K562 (cell line): ENCODE measurements around the gene TSPAN13. TPM values are rescaled to one million over a fixed set of nuclear protein-coding genes. Genes with fewer than 3 reads are reported as not detected.
A peak's percentile ranks its signal among the peaks of the same experiment; 100 is the strongest.

ENCODE experiments used
- BACH1 ChIP-seq: fragments of 200-800 bp; sonication (Bioruptor generic); IDR thresholded peaks from 2 replicates; pipeline ENCODE4 v1.6.1; 2016; ENCODE audit warnings: missing genetic modification characterization, missing compliant biosample characterization
- CREB1 ChIP-seq, 2 experiments: sonication (generic) in 1 of 2; formaldehyde crosslinking in 1 of 2; IDR thresholded peaks; 2 replicates each; pipeline versions ENCODE4 v1.6.1 to v1.8.0; 2012 to 2022; ENCODE audit warnings: inconsistent platforms in 1 of 2, mild to moderate bottlenecking in 1 of 2, missing genetic modification reagents in 1 of 2, moderate library complexity in 1 of 2
- FOXA3 ChIP-seq, 2 experiments: fragments of 450-650 bp in 1 of 2; sonication (generic) in 1 of 2; formaldehyde crosslinking; IDR thresholded peaks in 1 of 2; conservative IDR thresholded peaks in 1 of 2; 2 replicates each; pipeline versions ENCODE4 v1.4.0 to v1.8.0; 2020 to 2022; ENCODE audit warnings: mild to moderate bottlenecking in 2 of 2, missing genetic modification reagents in 1 of 2
- POLR3A ChIP-seq: IDR thresholded peaks from 2 replicates; pipeline ENCODE4 v1.6.1; 2011; ENCODE audit warnings: borderline replicate concordance, mild to moderate bottlenecking, moderate library complexity; ENCODE audit not compliant: insufficient read length, insufficient read depth; ENCODE audit errors: extremely low read depth
- PRPF4 ChIP-seq: fragments of 200-400 bp; formaldehyde crosslinking; IDR thresholded peaks from one replicate; pipeline ENCODE4 v1.6.1; 2017; ENCODE audit warnings: low read length, low read depth, mild to moderate bottlenecking; ENCODE audit not compliant: insufficient read depth, poor library complexity, severe bottlenecking
- SUPT5H ChIP-seq: fragments of 450-650 bp; IDR thresholded peaks from 2 replicates; pipeline ENCODE4 v1.6.1; 2016
- TCF7 ChIP-seq: sonication (generic); IDR thresholded peaks from 2 replicates; pipeline ENCODE4 v1.6.1; 2016; ENCODE audit warnings: antibody characterized with exemption, borderline replicate concordance
- ZFX ChIP-seq: sonication (generic); formaldehyde crosslinking; IDR thresholded peaks from 2 replicates; pipeline ENCODE4 v1.8.0; 2022; ENCODE audit warnings: mild to moderate bottlenecking, missing genetic modification reagents, moderate library complexity
- ZNF197 ChIP-seq: fragments of 200-800 bp; sonication (Bioruptor generic); IDR thresholded peaks from 2 replicates; pipeline ENCODE4 v1.6.1; 2016; ENCODE audit warnings: low read depth, missing genetic modification characterization, missing compliant biosample characterization
- ZNF589 ChIP-seq: fragments of 200-800 bp; sonication (Bioruptor generic); IDR thresholded peaks from 2 replicates; pipeline ENCODE4 v1.6.1; 2016; ENCODE audit warnings: low read depth, missing genetic modification characterization, missing compliant biosample characterization
- polyA plus RNA-seq, 8 experiments: library from polyadenylated mRNA; depleted of rRNA in 4 of 8; stranded (reverse) in 5 of 8; unstranded in 3 of 8; fragments of >200 nt; fragmentation: Nextera tagmentation in 2 of 8; fragmentation: Illumina TruSeq in 1 of 8; extraction: Ambion mirVana in 2 of 8; extraction: Trizol in 1 of 8; gene quantifications; 2 replicates each; pipeline versions ENCODE4 v1.2.1 to v1.2.3, GENCODE V29; 2011 to 2014; ENCODE audit warnings: inconsistent platforms in 1 of 8, missing spikeins in 1 of 8
- total RNA-seq, 7 experiments: library from RNA; depleted of rRNA in 6 of 7; stranded (reverse); fragments of >200 nt in 6 of 7; fragmentation: Illumina TruSeq in 2 of 7; extraction: Trizol in 2 of 7; gene quantifications; 2 replicates each; pipeline versions ENCODE4 v1.2.1 to v1.2.3, GENCODE V29; 2011 to 2021; ENCODE audit warnings: low replicate concordance in 1 of 7
- TF ChIP-seq, protein P1 (sequence below), 2 experiments: fragments of 450-650 bp in 1 of 2; sonication (generic) in 1 of 2; formaldehyde crosslinking in 1 of 2; IDR thresholded peaks; 2 replicates each; pipeline versions ENCODE4 v1.7.1 to v1.9.0; 2016 to 2022; ENCODE audit warnings: inconsistent platforms in 1 of 2, mild to moderate bottlenecking in 1 of 2, missing genetic modification reagents in 1 of 2
- TF ChIP-seq, protein P2 (sequence below): fragments of 250-450 bp; sonication (Bioruptor Pico); IDR thresholded peaks from 2 replicates; pipeline ENCODE4 v1.8.0; 2021; ENCODE audit warnings: moderate library complexity, mild to moderate bottlenecking, inconsistent platforms
- TF ChIP-seq, protein P3 (sequence below): sonication (generic); formaldehyde crosslinking; IDR thresholded peaks from 2 replicates; pipeline ENCODE4 v1.8.0; 2022; ENCODE audit warnings: mild to moderate bottlenecking, missing genetic modification reagents
- TF ChIP-seq, protein P4 (sequence below), 2 experiments: fragments of 450-650 bp in 1 of 2; sonication (generic) in 1 of 2; formaldehyde crosslinking; conservative IDR thresholded peaks; 2 replicates each; pipeline versions ENCODE4 v1.4.0 to v1.8.1; 2020 to 2022; ENCODE audit warnings: mild to moderate bottlenecking in 1 of 2, missing genetic modification reagents in 1 of 2

Gene TSPAN13
- total and polyA plus RNA-seq, 9 of the 15 experiments (the other 6 are each of a cell fraction or from before 2014, with no cell fraction given), result 7.8 to 46.3 (median 20.0) TPM

DNA sequence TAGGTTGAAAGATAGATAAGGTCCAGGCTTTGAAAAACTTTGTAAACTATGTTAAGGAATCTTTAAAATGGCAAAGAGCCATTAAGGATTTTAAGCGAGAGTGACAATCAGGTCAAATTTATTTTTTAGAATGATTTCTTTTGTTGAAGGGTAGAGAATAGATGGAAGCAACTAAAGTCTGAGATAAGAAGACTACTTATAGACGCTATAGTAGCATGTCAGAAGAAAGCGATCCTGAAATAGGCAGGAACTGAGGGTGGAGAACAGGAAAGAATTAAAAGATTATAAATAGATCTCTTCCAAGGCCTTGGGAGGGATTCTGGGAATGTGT, 13.0 kb upstream of the TSPAN13 start (continued):
- TF ChIP-seq FOXA3 (CRISPR knock-in tag; conservative IDR thresholded peaks at IDR 0.05 in 1 of 2, IDR thresholded peaks at IDR 0.05 in 1 of 2) (no peak; a peak in 1 of 4 replicates), CREB1 (IDR thresholded peaks at IDR 0.05) (no peak), CREB1 (CRISPR knock-in tag; IDR thresholded peaks at IDR 0.05) (peak; percentile 4; the same call in 1 of the 2 replicates), ZFX (CRISPR knock-in tag) (no peak), BACH1 (tag) (peak; percentile 30; the same call in 1 of the 2 replicates), SUPT5H (no peak), TCF7 (no peak), PRPF4 (no peak), POLR3A (peak; percentile 1), ZNF589 (0 out of 2 replicates have a peak, but pooled peaks have one; percentile 4), ZNF197 (CRISPR knock-in tag) (no peak)
- TF ChIP-seq, protein P1, sequence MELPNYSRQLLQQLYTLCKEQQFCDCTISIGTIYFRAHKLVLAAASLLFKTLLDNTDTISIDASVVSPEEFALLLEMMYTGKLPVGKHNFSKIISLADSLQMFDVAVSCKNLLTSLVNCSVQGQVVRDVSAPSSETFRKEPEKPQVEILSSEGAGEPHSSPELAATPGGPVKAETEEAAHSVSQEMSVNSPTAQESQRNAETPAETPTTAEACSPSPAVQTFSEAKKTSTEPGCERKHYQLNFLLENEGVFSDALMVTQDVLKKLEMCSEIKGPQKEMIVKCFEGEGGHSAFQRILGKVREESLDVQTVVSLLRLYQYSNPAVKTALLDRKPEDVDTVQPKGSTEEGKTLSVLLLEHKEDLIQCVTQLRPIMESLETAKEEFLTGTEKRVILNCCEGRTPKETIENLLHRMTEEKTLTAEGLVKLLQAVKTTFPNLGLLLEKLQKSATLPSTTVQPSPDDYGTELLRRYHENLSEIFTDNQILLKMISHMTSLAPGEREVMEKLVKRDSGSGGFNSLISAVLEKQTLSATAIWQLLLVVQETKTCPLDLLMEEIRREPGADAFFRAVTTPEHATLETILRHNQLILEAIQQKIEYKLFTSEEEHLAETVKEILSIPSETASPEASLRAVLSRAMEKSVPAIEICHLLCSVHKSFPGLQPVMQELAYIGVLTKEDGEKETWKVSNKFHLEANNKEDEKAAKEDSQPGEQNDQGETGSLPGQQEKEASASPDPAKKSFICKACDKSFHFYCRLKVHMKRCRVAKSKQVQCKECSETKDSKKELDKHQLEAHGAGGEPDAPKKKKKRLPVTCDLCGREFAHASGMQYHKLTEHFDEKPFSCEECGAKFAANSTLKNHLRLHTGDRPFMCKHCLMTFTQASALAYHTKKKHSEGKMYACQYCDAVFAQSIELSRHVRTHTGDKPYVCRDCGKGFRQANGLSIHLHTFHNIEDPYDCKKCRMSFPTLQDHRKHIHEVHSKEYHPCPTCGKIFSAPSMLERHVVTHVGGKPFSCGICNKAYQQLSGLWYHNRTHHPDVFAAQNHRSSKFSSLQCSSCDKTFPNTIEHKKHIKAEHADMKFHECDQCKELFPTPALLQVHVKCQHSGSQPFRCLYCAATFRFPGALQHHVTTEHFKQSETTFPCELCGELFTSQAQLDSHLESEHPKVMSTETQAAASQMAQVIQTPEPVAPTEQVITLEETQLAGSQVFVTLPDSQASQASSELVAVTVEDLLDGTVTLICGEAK (IDR thresholded peaks at IDR 0.05), result peak; percentile 51; the same call in 1 of the 2 replicates
- TF ChIP-seq, protein P1 (CRISPR knock-in tag; IDR thresholded peaks at IDR 0.05), result no peak
- TF ChIP-seq, protein P2, sequence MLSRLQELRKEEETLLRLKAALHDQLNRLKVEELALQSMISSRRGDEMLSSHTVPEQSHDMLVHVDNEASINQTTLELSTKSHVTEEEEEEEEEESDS, result no peak
- TF ChIP-seq, protein P3, sequence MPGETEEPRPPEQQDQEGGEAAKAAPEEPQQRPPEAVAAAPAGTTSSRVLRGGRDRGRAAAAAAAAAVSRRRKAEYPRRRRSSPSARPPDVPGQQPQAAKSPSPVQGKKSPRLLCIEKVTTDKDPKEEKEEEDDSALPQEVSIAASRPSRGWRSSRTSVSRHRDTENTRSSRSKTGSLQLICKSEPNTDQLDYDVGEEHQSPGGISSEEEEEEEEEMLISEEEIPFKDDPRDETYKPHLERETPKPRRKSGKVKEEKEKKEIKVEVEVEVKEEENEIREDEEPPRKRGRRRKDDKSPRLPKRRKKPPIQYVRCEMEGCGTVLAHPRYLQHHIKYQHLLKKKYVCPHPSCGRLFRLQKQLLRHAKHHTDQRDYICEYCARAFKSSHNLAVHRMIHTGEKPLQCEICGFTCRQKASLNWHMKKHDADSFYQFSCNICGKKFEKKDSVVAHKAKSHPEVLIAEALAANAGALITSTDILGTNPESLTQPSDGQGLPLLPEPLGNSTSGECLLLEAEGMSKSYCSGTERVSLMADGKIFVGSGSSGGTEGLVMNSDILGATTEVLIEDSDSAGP (CRISPR knock-in tag), result no peak
- TF ChIP-seq, protein P4, sequence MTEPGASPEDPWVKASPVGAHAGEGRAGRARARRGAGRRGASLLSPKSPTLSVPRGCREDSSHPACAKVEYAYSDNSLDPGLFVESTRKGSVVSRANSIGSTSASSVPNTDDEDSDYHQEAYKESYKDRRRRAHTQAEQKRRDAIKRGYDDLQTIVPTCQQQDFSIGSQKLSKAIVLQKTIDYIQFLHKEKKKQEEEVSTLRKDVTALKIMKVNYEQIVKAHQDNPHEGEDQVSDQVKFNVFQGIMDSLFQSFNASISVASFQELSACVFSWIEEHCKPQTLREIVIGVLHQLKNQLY (CRISPR knock-in tag; conservative IDR thresholded peaks at IDR 0.05), result no peak
